ENCODE measurements around the gene KLF11.

Gene KLF11

DNA sequence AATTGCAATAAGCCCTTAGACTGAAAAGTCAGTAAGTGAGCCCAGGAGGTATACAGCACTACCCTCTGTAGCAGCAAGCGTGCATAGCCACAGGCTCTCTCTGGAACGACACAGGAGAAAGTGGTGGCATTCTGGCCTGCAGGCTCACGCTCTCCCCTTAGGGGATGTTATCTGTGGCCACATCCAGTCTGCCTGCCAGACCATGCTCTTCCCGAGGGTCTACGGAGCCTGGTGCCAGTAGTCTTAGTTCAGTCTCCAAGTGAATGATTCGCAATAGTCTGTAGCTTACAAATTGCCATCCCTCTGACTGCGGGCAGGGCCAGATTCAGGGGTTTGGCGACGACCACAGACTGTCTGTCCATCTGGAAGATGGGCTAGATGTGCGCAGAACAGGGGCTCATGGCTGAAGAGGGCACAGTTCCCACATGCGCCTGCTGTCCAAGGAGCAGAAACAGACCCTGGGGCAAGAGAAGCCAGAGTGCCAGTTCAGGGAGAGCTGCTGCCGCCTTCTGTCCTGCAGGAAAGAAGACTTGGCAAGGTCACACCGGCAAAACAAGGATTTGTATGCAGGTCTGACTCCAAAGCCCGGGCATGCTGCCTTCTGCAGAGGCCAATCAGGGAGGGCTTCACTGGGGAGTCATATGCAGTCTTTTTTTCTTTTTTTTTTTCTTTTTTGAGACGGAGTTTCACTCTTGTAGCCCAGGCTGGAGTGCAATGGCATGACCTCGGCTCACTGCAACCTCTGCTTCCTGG lies 3.5 kb upstream of the KLF11 start:
- in situ Hi-C loops (cut with MboI; ENCODE audit: low sequenced_read_pairs): no loop called here

DNA sequence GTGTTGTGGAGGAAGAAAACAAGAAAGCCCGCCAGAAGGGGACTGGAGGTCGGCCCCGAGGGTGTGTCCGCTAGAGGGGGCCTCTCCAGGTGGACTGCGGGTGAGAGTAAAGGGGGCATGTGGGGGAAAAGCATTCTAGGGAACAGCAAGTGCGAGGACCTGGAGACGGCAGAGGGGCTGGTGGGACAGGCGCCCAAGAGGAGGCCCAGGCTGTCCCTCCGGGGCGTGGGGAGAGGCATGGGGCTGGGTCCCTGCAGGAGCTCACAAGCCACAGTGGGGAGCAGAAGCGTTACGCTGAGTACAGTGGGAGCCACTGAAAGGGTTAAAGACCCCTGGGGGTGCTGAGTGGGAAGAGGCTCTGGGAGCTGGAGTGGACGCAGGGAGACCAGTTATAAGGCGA lies 1.6 kb upstream of the KLF11 start:
- in situ Hi-C loops (cut with MboI; ENCODE audit: low sequenced_read_pairs): no loop called here

DNA sequence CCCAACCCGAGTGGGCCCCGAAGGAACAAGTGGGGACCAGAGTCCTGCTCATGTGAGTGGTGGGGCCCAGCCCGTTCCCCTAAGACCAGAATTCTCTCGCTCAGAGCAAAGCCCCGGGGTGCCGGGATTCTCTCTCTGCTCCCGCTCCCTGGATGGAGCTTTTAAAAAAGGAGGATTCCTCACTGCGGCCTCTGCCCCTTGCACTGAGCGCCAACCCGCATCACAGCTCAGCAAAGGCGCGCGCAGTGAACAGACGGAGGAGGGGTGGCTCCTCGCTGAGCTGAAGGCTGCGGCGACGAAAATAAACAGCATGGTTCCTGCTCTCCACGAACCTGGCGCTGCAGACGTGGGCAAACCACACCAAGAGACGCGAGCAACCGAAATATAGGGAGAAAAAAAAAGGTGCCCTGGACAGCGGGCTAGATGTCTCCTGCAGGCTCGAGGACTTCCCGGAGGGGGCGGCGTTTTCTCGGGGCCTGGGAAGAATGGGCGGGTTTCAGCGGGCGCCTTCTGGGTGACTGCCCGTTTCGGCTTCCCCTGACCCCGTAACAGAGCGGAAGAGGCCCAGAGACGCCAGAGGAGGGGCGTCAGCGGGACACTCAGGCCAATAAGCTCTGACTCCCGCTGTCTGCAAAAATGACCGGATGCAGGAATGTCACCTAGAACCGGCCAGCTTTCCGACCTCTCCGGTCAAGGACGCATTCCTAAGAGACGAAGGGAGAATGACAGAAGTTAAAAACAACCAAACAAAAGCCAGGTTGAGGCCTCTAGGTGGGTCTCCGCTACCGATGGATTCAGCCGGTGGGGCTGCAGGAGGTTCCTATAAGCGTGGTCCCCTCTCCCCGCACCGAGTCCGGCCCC lies 819 bp upstream of the KLF11 start:
- in situ Hi-C loops (cut with MboI; ENCODE audit: low sequenced_read_pairs): no loop called here

DNA sequence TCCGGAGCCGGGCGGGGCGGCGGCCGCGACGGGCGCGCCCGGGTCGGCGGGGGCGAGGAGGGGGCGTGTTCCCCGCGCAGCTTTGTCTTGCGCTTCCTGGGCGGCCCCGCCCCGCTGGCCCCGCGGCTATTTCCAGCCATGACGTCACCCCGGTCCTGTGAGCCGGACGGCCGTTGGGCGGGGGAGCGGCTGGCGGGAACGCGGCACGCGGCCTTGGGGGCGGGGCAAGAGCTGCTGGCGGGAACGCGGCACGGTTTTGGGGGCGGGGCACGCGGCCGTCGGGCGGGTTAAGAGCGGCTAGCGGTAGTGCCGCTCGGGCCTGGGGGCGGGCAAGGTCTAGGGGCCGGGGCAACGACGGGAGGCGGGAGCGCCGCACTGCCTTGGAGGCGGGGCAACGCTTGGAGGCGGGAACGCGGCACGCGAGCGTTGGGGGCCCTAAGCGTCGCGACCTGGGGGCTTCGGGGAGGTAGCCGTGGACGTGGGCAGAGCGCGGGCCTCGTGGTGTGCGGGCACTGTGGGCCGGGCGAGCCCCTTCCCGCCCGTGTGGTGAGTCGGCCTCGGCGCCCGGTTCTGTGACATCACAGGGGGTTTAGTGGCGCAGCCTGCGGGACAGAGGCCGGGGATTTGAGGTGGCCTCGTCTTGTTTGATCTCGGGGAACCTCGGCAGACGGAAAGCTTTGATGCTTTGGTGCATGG lies 704 bp downstream of the KLF11 start:
- in situ Hi-C loops (cut with MboI; ENCODE audit: low sequenced_read_pairs): no loop called here

DNA sequence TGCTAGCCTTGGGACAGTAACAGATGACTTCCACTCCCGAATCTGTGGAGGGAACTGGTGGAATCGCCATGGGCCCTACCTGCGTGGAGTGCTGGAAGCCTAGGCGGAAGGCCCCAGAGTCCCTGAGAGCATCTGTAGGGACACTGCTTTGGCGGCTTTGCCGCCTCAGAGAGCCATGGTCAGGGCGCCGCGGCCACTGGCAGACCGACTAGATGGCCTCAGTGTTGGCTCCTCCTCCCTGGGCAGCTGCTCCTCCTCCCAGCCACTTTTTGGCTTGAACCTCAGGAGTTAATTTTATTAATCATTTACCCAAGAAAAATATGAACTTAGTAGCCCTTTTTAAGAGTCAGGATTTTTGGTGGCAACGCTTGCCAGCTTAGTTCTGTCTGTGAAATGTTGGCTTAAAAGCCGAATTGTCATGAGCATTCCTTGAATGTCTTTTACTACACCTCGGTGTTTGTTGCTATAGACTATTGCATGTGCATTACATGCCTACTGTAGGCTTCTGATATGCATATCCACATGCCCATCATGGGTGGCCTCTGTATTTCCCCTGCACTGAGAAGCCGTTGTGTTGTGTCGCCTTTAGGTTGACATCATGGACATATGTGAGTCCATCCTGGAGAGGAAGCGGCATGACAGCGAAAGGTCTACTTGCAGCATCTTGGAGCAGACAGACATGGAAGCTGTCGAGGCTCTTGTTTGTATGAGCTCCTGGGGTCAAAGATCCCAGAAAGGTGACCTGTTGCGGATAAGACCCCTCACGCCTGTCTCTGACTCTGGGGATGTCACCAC lies 2.4 kb downstream of the KLF11 start:
- in situ Hi-C loops (cut with MboI; ENCODE audit: low sequenced_read_pairs): no loop called here

DNA sequence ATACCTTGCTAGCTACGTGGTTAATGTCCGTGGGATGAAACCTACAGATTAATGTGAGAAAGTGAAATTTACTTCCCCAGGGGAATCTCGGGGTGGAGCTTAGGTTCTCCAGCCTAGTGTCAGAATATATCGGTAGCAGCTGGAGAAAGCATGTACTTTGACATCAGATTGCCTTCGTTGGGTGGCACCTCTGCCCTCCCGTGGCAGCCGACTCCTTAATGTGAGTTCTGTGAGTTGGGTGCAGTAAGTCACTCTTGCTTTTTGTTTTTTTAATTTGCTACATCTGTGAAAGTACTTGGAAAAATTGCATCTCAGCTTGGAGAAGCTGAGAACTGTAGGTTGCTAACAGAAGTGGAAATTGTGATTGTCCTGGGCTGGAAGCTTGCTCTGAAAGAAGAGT lies 3.6 kb downstream of the KLF11 start:
- in situ Hi-C loops (cut with MboI; ENCODE audit: low sequenced_read_pairs): no loop called here

DNA sequence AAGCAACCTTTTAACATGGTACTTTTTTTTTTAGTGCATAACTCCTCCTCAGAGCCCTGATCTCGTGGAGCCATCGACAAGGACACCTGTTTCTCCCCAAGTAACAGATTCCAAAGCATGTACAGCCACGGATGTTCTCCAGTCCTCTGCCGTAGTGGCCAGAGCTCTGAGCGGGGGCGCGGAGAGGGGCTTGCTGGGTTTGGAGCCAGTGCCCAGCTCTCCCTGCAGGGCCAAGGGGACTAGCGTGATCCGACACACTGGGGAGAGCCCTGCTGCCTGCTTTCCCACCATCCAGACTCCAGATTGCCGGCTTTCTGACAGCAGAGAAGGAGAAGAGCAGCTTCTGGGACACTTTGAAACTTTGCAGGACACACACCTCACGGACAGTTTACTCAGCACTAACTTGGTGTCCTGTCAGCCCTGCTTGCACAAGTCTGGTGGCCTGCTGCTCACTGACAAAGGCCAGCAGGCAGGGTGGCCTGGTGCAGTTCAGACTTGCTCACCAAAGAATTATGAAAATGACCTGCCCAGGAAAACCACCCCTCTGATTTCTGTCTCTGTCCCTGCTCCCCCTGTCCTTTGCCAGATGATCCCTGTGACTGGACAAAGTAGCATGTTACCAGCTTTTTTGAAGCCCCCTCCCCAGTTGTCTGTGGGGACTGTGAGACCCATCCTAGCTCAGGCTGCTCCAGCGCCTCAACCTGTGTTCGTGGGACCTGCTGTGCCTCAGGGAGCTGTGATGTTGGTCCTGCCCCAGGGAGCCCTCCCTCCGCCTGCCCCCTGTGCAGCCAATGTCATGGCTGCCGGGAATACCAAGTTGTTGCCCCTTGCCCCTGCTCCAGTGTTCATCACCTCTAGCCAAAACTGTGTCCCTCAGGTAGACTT lies 4.5 kb downstream of the KLF11 start:
- in situ Hi-C loops (cut with MboI; ENCODE audit: low sequenced_read_pairs): no loop called here

DNA sequence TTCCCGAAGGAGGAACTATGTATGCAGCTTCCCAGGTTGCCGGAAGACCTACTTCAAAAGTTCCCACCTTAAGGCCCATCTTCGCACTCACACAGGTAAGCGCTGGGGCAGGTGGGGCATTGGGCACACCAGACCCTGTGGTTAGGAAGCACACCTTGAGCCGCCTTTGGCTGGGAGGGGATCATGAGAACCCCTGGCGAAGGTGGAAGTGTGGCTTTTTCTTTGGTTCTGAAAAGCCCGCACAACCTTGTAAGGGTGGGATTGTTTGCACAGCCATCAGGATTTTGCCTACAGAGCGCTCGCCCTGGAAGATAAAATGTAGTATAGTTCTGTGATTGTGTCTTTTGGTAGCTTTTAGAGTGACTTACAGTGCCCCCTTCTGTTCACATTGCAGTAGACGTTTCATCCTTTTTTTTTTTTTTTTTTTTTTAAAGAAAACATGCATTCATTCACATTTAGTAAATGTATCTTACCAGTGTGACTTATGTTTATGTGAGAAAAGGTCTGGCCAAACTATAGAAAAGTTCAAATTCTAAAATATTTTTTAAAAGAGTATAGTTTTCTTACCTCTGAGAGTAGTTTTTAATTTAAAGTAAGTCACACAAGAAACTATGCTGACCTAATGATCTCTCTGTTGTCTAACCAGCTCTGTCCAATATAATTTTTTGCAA lies 5.3 kb downstream of the KLF11 start:
- in situ Hi-C loops (cut with MboI; ENCODE audit: low sequenced_read_pairs): no loop called here

DNA sequence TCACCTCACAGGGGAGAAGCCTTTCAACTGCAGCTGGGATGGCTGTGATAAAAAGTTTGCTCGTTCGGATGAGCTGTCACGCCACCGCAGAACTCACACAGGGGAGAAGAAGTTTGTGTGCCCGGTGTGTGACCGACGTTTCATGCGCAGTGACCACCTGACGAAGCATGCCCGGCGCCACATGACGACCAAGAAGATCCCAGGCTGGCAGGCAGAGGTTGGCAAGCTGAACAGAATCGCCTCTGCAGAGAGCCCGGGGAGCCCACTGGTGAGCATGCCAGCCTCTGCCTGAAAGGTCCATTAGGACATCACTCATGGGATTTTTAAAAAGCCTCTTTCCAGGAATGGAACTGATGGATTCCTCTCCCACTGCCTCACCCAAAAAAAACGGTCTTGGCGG lies 8.9 kb downstream of the KLF11 start:
- in situ Hi-C loops (cut with MboI; ENCODE audit: low sequenced_read_pairs): no loop called here

DNA sequence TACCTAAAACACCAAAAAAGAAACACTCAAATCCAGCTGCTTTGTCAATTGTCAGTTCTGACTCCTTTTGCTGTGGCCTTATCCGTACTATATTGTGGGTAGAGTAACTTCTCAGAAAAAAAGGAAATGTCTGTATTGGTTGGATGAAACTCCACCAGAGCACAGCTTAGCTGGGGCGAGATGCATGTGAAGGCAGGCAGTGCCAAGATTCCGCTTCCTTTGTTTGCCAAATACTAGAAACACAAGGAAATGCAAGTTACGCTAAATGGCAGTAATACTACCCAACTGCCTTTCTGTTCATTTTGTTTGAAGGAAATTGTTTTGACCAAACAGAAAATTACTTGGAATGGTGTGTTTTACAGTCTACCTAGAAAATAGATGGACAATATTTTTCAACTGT lies 10.0 kb downstream of the KLF11 start:
- in situ Hi-C loops (cut with MboI; ENCODE audit: low sequenced_read_pairs): no loop called here

DNA sequence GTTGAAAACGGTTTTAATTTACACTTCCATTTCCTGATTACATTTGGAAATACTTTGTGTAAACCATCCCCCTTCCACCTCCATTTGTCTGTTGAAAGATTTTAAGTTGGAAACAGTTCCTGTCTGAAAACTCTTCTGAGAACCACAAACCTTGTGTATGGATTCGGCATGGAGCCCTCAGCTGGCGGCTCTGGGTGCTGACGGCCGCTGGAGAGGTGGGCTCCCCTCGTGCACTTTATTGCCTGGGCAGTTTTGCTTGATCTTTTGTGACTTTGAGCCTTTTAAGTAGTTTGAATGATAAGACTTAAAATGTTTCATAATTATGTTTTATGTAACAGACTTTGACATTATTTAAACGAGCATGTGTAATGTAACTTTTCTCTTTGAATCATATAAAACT lies 11.1 kb downstream of the KLF11 start:
- in situ Hi-C loops (cut with MboI; ENCODE audit: low sequenced_read_pairs): no loop called here

DNA sequence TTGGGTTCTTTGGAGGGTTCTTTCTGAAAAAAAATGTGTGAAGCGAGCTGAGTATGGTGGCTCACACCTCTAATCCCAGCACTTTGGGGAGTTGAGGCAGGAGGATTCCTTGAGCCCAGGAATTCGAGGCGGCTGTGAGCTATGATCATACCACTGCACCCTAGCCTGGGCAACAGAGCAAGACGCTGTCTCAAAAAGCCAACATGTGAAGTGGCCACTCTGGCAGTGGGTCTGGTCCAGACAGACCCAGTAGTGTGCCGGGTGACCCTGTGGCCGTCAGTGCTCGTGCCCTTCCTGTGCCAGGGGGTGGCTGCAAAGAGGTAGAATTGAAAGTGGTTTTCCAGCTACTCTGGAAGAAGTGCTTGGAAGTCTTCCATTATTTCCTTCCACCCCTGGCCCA lies 11.6 kb downstream of the KLF11 start:
- in situ Hi-C loops (cut with MboI; ENCODE audit: low sequenced_read_pairs): no loop called here

DNA sequence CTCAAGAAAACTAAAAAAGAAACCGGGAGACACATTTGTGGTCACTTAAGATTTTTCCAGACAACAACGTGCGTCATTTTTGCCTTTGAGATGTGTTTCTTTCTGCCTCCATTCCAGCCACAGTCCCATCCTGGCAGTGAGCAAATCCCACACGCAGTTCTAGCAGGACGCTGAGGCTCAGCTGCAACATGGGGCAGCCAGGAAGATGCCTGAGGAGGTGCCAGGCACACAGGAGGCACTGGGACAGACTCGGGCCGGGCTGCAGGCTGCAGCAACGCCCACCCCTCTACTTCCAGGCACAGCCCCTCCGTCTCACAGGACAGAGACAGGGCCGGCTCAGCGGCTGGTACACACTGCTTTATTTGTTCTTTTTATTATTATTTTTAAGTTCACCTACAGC lies 13.1 kb downstream of the KLF11 start:
- in situ Hi-C loops (cut with MboI; ENCODE audit: low sequenced_read_pairs): no loop called here

DNA sequence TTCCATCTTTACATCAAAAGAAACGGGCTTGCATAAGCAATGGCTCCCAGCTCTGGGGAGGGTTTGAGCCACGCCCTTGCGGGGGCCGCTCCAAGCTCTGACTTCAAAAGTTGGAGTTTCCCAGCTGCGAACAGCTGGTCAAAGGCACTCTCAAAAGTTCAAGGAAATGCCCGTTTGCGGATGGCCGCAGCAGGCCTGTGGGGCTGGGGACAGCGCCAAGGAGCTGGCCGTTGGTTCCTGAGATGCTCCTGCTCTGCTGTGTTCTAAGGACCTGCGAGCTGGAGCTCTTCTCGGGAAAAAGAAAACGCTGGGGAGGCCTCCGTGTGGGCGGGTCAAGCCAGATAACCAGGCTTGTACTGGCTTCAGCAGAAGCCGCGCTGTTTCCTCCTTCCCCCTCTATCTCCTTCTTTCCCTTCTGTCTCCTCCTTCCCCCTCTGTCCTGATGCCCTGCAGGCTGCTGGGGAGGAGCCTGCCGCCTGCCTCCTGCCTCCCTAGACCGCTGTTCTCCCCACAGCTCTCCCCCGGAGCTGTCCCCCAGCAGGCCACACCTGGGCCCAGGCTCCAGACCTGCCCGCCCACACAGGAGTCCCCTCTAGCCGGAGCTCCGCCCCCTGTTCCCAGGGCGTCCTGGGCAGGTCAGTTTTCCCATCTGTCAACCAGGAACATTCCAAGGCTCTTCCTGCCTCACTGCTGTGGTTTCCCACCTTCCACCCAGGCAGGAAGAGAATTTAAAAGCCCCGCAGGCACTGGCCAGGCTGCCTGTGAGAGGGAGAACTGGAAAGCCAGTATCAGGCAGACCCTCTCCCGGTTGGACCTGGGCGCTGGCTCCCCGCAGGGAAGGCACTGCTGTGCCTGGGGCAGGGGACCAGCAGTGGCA lies 14.1 kb downstream of the KLF11 start:
- in situ Hi-C loops (cut with MboI; ENCODE audit: low sequenced_read_pairs): no loop called here

DNA sequence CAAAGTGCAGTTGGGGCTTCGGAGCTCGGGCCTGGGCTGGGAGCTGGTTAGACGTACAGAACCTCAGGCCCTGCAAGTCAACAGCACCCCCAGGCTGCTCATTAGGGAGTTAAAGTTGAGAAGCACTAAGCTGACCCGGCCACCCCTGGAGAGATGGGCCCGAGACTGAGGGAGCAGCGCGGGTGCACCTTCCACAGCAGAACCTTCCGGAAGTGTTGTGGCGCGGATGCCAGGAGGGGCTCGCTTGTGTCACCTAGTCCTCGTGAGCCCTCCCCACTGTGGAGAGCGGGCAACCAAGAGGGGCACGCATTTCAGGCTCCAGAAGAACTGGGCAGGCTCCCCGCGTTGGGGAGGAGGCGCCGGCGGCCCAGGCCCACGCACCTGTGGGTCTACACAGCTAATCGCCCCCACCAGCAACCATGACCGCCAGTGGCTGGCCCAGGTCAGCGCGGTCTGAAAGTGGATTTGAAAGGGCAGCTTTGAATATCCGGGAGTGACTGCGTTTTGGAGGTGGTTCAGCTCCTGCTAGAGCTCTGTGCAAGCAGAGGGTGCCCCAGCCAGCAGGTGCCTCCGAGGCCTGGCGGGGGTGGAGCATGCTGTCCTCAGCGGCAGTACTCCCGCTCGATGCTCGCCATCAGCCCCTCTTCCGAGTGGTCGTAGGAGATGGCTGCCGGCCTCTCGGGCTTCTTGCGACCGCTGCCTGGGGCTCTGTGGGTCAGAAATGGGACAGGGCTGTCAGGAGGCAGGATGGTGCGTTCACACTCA lies 15.1 kb downstream of the KLF11 start:
- in situ Hi-C loops (cut with MboI; ENCODE audit: low sequenced_read_pairs): no loop called here

DNA sequence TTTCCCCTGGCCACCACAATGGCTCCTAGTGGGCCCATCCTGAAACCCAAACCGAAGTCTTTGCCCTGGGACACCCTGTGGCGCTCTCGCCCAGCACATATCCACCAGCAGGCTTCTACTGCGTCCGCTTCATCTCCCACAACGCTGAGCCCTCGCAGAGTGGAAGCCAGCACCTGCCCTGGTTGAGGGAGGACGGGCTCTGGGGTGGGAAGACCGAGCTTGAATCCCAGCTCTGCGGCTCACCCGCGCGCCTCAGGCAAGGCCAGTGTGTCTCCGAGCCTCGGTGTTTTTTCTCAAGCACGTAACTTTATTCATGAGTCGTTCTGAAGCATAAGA lies 15.6 kb downstream of the KLF11 start:
- in situ Hi-C loops (cut with MboI; ENCODE audit: low sequenced_read_pairs): no loop called here

DNA sequence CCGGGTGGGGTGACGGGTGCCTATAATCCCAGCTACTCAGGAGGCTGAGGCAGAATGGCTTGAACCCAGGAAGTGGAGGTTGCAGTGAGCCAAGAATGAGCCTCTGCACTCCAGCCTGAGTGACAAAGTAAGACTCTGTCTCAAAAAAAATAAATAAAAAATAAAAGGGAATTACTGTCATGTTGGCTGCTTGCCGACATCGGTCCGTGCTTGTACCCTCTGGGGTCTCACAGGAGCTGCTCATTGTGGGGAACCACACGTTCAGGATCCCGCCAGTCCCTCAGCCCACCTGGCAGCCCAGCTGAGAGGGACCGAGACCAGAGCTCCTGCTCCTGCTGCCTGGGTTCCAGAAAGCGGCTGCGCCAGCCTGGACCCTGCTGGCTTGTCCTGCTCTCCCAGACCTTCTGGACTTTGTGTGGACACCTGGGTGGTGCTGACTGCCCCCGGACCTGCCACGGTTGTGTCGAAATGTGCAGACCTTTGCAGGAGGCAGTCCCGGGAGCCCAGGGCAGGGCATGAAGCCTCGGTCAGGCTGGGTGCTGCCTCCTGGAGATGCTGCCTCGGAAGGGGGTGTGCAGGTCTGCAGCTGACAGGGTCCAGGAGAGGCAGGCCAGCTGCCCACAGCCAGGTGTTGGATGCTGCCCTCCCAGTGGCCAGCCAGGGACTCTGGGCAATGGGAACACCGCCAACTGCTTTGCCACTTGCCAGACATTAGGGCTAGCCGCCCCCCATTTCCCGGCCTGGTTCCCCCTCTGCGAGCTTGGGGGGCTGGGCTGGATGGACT lies 16.4 kb downstream of the KLF11 start:
- in situ Hi-C loops (cut with MboI; ENCODE audit: low sequenced_read_pairs): no loop called here
